ENCODE measurements around the gene ZBTB40.

DNA sequence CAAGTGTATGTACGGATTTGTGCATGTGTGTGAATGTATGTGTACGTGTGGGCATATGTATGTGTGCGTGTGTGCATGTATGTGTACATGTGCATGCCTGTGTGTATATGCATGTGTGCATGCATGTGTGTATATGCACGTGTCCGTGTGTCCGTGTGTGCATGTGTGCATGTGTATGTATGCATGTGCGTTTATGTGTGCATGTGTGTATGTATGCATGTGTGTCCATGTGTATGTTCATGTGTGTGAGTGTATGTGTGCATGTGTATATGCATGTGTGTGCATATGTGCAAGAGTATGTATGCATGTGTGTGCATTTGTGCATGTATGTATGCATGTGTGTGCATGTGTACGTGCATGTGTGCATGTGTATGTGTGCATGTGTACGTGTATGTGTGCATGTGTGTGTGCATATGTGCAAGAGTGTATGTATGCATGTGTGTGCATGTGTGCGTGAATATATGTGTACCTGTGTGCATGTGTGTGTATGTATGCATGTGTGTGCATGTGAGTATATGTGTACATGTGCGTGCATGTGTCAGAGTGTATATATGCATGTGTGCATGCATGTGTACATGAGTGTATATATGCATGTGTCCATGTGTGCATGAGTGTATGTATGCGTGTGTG is 127.2 kb downstream of the ZBTB40 start:
- TF ChIP-seq, protein P1, sequence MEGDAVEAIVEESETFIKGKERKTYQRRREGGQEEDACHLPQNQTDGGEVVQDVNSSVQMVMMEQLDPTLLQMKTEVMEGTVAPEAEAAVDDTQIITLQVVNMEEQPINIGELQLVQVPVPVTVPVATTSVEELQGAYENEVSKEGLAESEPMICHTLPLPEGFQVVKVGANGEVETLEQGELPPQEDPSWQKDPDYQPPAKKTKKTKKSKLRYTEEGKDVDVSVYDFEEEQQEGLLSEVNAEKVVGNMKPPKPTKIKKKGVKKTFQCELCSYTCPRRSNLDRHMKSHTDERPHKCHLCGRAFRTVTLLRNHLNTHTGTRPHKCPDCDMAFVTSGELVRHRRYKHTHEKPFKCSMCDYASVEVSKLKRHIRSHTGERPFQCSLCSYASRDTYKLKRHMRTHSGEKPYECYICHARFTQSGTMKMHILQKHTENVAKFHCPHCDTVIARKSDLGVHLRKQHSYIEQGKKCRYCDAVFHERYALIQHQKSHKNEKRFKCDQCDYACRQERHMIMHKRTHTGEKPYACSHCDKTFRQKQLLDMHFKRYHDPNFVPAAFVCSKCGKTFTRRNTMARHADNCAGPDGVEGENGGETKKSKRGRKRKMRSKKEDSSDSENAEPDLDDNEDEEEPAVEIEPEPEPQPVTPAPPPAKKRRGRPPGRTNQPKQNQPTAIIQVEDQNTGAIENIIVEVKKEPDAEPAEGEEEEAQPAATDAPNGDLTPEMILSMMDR (IDR thresholded peaks at IDR 0.05) = no peak
- TF ChIP-seq SREBF2 (IDR thresholded peaks at IDR 0.05) = no peak
- no peak for TF ChIP-seq BHLHE40 (IDR thresholded peaks at IDR 0.05; ENCODE audit: low read depth, low read length)
